CMK (cell line): ENCODE results near the gene ADGRL3.
"Not testable (repeated sequence)": the region's sequence is repeated elsewhere in the genome, so short reads cannot be mapped to it uniquely, and the experiment has no call there.

ENCODE experiments used
- DNase-seq: peaks from one replicate; pipeline ENCODE4 v3.0.0-alpha.2; 2010; ENCODE audit warnings: low read depth

Gene ADGRL3

DNA sequence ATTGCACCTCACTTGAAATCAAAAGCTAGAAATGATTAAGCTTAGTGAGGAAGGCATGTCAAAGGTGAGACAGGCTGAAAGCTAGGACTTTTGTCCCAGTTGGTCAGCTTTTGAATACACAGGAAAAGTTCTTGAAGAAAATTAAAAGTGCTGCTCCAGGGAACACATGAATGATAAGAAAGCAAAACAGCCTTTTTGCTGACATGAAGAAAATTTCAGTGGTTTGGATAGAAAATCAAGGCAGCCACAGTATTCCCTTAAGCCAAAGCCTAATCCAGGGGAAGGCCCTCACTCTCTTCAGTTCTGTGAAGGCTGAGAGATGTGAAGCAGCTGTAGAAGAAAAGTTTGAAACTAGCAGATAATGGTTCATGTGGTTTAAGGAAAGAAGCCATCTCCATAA lies 150.8 kb downstream of the ADGRL3 start:
- no peak for DNase-seq

DNA sequence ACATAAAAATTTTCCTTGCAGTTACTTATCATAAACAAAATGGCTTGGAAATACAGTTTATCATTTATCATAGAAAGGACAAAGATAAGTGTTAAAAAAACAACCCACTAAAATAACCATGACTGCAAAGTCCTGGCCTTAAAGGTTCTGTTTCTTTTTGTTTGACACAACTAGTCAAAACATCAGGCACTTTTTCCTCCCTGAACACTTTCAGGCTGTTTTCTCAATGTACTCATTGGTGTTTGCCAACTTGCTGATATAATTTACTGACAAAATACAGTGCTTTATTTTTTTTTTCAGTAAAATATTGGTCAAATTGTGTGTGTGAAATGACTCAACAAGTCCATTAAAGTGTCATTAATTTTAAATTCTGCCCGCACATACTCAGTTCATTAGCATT lies 156.6 kb downstream of the ADGRL3 start:
- no peak for DNase-seq

DNA sequence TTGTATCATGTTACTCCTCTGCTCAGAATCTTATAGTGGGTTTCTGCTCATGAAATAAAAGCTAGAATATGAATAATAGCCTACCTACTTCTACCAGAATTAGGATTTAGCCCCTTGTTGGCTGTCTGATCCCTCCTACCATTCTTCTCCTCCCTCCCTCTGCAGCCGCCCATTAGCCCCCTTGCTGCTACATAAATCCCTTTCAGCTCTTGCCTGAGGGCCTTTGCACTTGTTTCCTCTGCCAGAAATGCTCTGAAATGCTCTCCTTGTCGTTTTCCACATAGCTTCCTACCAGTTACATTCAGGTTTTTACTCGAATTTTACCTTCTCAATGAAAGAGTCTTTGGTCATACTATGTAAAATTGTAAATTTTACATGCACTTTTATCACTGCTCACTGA lies 159.2 kb downstream of the ADGRL3 start:
- DNase-seq = no peak

DNA sequence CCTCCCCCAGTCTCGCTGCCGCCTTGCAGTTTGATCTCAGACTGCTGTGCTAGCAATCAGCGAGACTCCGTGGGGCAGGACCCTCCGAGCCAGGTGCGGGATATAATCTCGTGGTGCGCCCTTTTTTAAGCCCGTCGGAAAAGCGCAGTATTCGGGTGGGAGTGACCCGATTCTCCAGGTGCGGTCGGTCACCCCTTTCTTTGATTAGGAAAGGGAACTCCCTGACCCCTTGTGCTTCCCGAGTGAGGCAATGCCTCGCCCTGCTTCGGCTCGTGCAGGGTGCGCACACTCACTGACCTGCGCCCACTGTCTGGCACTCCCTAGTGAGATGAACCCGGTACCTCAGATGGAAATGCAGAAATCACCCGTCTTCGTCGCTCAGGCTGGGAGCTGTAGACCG lies 172.7 kb downstream of the ADGRL3 start:
- not testable (repeated sequence) for DNase-seq

DNA sequence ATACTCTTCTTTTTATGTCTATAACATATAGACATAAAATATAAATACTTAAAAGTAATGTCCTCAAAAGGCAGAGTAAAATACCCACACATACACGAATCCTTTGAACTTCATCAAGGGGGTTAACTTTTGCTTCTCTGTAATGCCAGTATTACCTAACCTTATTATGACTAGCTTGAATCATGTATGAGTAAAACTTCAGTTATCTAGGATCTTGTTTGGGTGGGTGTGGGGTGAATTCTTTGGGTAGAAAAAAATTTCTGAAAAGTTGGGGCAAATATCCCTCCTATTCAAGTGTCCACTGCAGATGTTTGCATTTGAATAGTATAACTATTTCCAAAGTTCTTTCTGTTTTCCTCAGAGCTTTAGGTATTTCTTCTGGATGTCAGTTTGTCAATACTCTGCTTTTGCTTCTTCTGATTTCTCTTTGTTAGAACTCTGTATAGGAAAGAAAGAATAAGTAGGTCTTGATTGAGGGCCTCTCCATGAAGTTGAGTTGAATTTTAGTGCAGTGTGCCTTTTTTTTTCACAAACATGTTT lies 173.8 kb downstream of the ADGRL3 start:
- no peak for DNase-seq

DNA sequence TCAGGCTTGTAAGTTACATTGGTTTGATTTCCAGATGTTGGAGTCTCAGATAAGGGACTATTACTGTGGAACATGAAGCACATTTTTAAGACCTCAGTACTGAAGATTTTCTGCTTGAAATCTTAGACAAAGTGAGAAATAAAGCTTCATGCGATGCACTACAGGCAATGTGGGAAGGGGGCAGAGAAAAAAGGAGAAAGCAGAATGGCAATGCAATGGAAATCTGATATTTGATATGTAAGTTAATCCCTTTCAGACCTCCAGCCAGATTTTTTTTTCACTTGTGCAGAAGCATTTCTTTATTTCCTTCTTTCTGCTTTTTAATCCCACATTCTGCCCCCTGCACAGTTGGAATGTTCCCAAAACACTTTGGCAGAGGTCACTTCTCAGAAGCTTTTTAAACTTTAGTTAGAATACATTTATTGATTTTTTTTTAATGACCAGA lies 174.3 kb downstream of the ADGRL3 start:
- no peak for DNase-seq

DNA sequence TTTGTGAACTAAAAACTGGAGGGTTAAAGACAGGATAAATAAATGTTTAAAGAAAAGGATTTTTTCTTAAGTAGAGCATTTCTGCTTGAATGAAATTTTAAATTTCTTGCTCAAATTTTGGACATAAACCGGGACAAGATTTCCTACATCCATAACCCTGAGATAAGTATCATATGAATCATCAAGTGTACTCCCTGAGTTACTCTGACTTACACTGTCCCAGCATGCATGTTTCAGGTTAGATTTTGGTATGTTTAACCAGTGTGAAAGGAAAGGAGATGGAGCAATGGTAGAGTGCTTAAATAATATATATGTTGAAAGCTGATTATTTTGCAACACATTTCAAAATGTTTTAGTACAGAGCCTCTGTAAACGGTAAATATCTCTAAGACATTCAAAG lies 175.2 kb downstream of the ADGRL3 start:
- no peak for DNase-seq

DNA sequence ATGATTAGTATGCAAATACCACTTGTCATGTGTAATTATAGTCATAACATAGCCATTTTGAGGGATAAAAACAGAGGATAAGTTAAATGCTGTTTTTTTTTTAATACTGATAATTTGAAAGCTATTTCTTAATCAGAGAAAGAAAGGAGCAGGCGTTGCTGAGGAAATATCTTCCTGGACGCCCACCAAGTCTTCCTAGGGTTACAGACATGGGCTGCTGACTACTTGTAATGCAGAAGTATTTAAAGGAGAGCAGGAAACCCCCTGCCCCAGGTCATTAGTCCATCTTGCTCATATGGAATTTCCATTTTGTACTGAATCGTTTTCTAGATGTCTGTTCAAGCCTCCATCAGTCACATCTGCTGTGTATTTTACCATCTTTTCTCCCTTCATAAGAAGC lies 176.2 kb downstream of the ADGRL3 start:
- no peak for DNase-seq

DNA sequence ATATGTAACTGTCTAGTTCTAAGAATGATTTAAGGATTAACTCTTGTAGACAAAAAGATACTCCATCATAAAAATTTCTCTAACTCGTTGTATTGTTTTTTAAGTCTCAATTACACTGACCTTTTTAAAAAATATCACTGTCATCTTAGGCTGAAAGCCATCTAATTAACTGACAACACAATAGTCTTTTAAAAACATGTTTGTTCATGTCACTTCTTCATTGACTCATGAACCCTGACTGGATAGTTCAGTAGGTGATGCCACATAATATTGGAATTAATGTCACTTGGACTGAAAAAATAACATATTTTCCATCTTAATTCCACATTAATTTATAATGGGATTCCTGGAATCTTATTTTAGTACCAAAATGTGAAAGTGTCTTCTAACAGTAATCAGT lies 179.3 kb downstream of the ADGRL3 start:
- DNase-seq = no peak

DNA sequence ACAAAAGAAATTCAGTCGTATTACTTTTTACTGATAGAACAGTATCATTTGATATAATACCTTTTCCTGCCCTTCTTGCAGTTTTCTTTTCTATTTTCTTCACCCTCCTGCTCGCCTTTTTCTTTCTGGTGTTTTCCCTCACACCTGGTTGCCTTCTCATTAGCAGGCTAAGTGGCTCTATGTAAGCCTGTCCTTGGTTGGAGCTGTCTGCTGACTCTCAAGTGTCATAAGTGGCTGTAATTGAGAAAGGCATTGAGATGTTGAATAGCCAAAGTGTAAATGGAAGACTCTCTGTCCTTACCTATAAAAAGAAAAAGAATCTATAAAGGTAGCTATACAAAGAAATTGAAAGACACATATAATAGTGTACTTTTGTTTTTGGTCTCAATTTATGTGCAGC lies 180.7 kb downstream of the ADGRL3 start:
- no peak for DNase-seq

DNA sequence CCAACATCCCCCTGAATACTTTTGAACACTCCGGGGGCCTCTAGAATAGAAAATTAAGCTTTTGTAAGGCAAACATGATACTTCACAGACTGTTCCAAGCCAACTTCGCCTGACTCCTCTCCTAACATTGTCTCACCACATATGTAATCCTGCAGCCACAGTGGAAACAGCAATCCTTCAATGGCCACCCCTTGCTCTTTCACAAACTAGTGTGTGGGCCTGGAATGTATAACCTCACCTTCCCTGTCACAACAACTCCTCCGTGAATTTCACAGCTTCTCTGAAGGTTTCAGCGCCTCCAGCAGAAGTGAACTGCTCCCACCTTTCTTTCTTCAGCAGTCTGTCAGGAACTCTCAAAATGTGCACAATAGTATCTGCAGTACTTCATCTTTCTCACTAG lies 185.1 kb downstream of the ADGRL3 start:
- no peak for DNase-seq

DNA sequence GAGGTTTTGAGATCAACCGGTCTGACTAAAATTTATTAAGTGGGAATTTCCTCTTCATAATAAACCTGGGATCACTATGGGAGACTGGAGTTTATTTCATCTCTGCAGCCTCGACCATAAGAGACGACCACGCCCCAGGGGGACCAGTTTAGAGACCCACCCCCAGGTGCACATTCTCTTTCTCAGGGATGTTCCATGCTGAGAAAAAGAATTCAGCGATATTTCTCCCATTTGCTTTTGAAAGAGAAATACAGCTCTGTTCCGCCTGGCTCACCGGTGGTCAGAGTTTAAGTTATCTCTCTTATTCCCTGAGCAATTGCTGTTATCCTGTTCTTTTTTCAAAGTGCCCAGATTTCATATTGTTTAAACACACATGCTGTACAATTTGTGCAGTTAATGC lies 187.2 kb downstream of the ADGRL3 start:
- DNase-seq = not testable (repeated sequence)

DNA sequence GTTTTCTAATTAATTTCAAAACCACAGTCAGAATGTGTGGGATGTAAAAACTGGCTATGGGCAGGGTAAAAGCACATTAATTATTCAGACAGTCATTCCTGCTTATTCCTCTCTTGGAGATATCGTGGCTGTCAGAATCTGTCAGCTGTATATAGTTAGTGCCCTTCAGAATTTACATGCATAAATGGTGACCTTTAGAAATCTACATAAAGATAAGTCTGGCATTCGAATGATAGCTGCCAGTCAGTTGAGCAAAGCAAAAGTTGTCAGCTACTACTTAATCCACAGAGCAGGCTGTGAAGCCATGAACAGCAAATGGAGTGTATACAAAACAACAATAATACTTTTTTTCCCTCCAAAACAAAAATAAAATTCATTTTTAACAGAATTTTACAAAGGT lies 189.5 kb downstream of the ADGRL3 start:
- DNase-seq = no peak

DNA sequence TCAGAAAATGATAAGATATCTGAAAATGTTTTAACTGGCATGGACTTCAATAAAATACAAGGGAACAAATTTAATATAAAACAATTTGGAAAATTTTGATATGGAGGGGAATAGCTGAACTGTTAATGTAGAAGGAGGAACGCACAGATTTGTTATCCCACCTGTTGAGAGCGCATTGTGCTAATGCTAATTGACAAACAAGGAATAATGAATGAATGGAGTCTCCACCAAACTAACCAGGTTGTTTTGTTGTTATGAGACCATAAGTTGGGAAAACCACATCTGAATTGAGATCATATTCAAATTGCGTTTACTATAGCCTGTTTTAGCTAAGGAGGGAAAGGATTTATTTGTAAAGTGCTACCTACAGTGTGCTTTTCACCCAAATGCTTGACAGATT lies 195.6 kb downstream of the ADGRL3 start:
- DNase-seq = no peak

DNA sequence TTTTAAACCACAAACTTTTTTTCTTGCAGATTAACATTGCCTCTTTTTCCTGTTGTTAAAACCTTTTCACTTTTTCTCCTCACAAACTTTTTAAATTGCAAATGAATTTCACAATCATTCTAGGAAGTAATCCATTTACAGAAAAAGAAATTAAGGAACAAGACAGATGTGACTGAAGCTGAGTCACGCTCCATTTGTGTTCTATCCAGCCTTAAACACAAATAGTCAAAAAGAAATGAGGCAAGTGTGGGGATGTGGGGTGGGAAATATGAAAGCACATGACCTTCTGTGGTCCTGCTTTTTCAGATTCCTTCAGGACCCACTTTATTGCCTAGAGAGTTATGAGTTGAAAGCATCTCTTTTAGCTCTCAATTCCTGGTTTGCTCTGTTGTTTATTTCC lies 197.0 kb downstream of the ADGRL3 start:
- no peak for DNase-seq

DNA sequence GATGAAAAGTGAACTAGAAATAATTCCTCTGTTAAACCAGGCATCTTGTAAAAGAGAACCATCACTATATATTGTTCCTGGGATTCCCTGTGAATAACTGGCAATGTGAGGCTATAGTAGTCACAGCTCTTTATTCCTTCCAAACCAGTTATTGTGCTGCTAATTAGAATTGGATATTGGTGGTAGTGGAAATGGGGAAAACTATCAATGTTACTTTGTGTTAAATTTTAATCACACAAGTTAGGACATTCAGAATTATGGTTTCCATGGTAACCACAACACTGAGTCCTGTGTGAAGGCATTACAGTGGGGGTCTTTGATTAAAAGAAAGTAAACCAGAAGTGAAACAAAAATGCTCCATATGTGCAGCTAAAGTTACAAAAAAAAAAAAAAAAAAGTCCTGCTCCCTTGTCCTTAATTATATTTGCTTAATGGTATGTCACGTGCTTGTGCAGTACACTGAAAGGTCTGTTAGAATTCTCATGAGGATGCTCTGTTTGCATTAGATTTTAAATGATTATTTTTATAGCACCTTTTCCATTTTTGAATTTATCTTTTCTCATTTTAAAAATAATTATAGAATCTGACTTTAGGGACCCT lies 200.4 kb downstream of the ADGRL3 start:
- DNase-seq = no peak

DNA sequence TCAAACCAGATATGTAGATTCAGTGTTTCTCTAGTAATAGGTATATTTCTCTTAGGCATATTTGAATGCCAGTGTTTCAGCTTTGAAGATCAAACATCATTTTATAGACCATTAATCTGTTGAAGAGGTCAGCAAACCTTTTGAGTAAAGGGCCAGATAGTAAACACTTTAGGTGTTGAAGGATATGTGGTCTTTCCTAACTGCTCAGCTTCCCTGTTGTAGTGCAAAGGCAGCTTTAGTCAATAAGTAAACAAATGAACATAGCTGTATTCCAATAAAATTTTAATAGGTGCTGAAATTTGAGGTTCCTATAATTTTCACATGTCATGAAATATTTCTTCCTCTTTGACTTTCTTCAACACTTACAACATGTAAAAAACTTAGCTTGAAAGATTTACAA lies 201.6 kb downstream of the ADGRL3 start:
- no peak for DNase-seq

DNA sequence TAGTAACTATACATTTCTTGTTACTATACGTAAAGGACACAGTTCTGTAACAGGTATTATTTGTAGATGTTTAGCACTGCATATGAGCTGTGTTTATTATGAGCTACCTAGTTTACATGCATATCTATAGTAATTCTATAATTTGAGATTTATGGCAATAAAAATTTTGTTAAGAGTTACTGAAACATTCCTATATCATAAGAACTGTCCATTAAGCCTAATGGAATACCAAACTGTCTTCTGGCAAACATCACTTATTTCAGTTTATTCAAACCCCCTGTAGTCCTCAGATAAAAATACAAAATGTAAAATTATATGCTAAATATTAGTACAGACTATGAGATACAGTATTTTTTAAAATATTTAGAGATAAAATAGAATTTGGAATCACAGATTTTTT lies 205.2 kb downstream of the ADGRL3 start:
- DNase-seq = no peak

DNA sequence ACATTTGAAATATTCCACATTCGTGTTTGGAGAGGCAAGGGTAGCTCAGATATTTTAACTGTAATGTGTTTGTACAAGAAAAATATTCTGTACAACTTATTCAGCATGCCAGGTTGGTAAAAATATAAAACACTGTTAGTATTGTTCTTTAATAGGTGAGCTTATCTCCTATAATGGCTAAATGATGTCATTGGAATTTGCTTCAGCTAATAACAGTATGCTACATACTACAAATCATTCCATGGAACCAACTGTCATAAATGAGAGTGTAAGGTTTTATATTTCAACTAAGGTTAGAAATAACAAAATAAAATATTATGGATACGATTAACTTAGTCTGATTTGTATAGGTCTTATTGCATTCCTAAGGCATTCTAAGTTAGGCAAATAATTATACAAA lies 206.6 kb downstream of the ADGRL3 start:
- no peak for DNase-seq

DNA sequence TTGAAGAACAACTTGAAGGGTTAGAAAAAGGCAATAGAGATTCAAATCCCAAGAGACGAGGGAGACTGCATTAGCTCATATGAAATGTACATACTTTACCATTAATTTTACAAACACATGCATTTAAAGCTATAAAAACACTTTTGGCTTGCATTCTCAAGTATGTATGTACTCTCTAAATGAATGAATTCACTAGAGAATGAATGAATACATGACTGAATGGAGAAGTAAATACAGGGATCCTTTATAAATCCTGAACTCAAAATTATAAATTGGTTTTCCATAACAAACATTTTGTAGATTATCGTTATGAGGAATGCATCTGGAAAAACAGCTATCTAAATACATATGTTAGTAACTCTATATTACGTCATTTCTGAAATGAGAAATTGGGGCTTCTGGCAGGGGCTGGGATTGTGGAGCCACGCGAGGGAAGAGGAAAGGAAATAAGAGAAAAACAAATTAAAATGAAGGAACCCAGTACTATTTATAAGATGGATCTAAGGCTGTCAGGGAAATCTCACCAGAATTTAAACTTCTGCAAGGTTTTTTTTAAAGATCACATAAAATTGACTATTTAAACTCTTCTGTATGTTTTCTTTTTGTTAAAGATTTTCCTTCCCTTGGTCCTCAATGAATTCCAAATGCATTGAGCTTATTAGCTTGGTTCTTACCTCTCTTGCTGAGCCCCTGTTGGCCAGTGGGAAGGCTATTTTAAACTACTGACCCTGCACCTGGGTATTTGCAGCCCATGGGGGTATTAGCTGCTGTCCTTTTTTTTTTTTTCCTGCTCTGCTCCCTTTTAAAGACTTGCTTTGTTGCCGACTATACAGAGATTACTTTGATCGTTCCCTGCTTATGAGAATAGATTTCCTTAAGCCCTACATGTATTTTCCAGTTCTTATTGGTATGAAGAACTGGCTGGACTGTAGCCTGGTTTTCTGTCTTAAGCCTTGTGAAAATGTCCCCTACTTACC lies 207.8 kb downstream of the ADGRL3 start:
- no peak for DNase-seq

DNA sequence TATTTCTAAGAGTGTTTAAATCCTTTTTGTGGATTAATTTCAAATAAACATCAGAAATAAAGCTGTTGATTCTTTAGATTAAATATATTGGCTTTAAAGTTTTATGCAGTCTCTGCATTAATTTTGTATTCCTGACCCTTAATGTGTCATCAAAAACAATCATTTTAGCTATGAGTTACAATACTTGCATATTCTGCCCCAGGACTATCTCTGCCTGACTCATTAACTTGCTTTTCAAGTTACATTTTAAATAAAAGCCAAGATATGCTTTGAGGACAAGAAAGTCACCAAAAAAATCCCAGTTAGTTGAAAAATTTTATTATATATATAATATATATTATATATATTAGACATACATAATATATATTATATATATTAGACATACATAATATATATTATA lies 208.7 kb downstream of the ADGRL3 start:
- no peak for DNase-seq

DNA sequence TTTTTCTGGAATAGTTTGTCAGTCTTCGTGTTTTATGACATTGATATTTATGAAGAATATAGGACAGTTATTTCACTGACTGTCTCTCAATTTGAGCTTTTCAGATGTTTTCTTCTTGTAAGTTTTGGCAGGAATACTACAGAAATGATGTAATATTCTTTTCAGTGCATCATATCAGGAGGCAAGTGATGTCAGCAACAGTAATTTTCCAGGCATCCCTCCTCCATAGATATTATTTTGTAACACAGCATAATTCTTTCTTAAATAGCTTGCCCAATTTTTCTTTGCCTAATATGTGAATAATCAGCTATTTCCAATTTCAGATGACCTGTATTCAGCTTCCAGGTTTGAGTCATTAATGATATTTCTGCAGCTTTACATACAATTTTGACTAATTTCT lies 211.1 kb downstream of the ADGRL3 start:
- DNase-seq = no peak

DNA sequence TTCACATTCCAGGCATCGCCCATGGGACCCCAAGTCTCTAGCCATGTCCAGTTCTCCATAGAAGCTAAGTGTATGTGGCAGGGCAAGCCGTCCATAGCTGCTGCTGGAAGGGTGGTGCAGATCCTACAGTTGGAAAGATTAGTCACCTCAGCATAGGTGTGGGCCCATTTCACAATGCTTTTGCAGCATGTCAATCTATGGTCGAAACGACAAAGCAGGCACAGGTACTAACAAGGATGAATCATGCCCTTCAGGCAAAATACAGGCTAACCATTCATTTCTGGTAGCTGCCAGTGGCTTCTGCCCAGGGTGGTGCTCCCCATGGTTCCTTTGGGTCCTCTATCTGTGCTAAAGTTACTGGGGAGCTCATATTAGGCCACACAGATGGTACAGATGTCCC lies 225.2 kb downstream of the ADGRL3 start:
- DNase-seq = no peak
